ENCODE results near the gene ARMC9.
"Not testable (repeated sequence)": the region's sequence is repeated elsewhere in the genome, so short reads cannot be mapped to it uniquely, and the experiment has no call there.

DNA sequence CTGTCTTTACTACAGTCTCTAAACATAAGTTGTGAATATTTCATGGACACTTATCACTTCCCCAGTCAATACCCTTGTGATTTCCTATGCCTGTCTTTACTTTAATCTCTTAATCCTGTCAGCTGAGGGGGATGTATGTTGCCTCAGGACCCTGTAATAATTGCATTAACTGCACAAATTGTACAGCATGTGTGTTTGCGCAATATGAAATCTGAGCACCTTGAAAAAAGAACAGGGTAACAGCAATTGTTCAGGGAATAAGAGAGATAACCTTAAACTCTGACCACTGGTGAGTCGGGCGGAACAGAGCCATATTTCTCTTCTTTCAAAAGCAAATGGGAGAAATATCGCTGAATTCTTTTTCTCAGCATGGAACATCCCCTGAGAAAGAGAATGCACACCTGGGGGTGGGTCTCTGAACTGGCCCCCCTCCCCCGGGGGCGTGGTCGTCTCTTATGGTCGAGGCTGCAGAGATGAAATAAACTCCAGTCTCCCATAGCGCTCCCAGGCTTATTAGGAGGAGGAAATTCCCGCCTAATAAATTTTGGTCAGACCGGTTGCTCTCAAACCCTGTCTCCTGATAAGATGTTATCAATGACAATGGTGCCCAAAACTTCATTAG lies 177.7 kb downstream of the ARMC9 start:
- TF ChIP-seq, protein P1, sequence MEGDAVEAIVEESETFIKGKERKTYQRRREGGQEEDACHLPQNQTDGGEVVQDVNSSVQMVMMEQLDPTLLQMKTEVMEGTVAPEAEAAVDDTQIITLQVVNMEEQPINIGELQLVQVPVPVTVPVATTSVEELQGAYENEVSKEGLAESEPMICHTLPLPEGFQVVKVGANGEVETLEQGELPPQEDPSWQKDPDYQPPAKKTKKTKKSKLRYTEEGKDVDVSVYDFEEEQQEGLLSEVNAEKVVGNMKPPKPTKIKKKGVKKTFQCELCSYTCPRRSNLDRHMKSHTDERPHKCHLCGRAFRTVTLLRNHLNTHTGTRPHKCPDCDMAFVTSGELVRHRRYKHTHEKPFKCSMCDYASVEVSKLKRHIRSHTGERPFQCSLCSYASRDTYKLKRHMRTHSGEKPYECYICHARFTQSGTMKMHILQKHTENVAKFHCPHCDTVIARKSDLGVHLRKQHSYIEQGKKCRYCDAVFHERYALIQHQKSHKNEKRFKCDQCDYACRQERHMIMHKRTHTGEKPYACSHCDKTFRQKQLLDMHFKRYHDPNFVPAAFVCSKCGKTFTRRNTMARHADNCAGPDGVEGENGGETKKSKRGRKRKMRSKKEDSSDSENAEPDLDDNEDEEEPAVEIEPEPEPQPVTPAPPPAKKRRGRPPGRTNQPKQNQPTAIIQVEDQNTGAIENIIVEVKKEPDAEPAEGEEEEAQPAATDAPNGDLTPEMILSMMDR (IDR thresholded peaks at IDR 0.05 in 4 of 5, conservative IDR thresholded peaks at IDR 0.05 in 1 of 5): not testable (repeated sequence)
- TF ChIP-seq POLR2A (IDR thresholded peaks at IDR 0.05): not testable (repeated sequence)

All from gastrocnemius medialis (tissue), 4 donors.